KG1 (cell line): ENCODE results near the gene EHD4.

Experiments used
- DNase-seq: peaks from one replicate; lab custom pipeline; 2025; lab: John Stamatoyannopoulos, UW

Gene EHD4

GRCh38 chr15:41994772-41995475 lies 22.6 kb upstream of the EHD4 start:
- DNase-seq: no peak

- no peak for DNase-seq
Observed at GRCh38 chr15:41994171-41994650, 21.9 kb upstream of the EHD4 start.

- no peak for DNase-seq
Observed at GRCh38 chr15:41993472-41994170, 21.3 kb upstream of the EHD4 start.

- no peak for DNase-seq
Observed at GRCh38 chr15:41992803-41993190, 20.4 kb upstream of the EHD4 start.

- no peak for DNase-seq
Observed at GRCh38 chr15:41992151-41992802, 19.9 kb upstream of the EHD4 start.

- DNase-seq: no peak
Observed at GRCh38 chr15:41990691-41991090, 18.3 kb upstream of the EHD4 start.

- DNase-seq: no peak
Observed at GRCh38 chr15:41990243-41990605, 17.9 kb upstream of the EHD4 start.

GRCh38 chr15:41989573-41990242 lies 17.4 kb upstream of the EHD4 start:
- DNase-seq: peak; percentile 48

- DNase-seq: no peak
Observed at GRCh38 chr15:41988896-41989572, 16.7 kb upstream of the EHD4 start.

- DNase-seq: no peak
Observed at GRCh38 chr15:41987925-41988275, 15.5 kb upstream of the EHD4 start.

GRCh38 chr15:41987246-41987924 lies 15.0 kb upstream of the EHD4 start:
- DNase-seq: no peak

GRCh38 chr15:41985236-41986160 lies 13.1 kb upstream of the EHD4 start:
- no peak for DNase-seq

- no peak for DNase-seq
Observed at GRCh38 chr15:41984622-41985021, 12.3 kb upstream of the EHD4 start.

- no peak for DNase-seq
Observed at GRCh38 chr15:41983621-41984571, 11.5 kb upstream of the EHD4 start.

GRCh38 chr15:41983221-41983620 lies 10.9 kb upstream of the EHD4 start:
- DNase-seq: no peak

GRCh38 chr15:41982133-41982930 lies 10.0 kb upstream of the EHD4 start:
- no peak for DNase-seq

GRCh38 chr15:41981371-41982132 lies 9.2 kb upstream of the EHD4 start:
- no peak for DNase-seq
